Effector CD8-positive, alpha-beta T cell (primary cell): ENCODE results near the gene TTC7B.

ENCODE experiments used
- DNase-seq: peaks from one replicate; lab custom pipeline; 2025; lab: John Stamatoyannopoulos, UW

TTC7B gene

GRCh38 chr14:90558041-90558982 lies 257.9 kb downstream of the TTC7B start:
- no peak for DNase-seq

GRCh38 chr14:90557516-90557915 lies 258.7 kb downstream of the TTC7B start:
- DNase-seq: no peak

DNA sequence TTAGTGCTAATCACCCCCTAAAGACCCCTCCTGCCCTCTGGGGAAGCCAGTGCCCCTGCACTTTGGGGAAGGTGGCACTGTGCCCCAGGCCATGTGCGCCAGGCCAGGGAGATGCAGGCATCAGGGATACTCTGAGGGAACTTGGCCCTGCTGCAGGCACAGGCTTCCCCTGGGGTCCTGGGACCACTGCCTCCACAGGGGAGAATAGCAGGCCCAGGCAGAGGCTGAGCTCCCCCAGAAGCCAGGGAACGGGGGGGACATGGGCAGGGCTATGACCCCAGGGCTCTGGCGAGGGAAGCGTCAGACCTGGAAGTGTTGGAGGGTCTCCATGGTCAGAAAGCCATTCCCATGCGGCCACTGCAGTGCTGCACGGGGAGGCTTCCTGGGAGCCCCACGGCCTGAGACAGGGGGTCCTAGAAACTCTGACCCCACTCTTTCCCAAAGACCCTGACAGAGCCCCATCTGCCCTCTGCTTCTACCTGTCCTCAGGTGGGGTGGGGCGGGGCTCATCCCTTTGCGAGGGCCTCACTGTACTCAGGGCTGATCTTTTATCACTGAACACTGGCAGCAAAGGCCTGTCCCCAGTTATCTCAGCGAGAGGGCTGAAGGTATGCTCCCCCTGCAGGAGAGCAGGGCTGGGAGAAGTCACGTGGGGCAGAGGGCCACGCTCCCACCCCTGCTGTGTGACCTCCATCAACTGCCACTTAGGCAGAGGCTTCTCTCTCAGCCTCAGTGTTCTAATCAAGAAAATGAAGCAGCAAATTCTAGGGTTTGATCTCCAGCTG lies 259.4 kb downstream of the TTC7B start:
- no peak for DNase-seq

DNA sequence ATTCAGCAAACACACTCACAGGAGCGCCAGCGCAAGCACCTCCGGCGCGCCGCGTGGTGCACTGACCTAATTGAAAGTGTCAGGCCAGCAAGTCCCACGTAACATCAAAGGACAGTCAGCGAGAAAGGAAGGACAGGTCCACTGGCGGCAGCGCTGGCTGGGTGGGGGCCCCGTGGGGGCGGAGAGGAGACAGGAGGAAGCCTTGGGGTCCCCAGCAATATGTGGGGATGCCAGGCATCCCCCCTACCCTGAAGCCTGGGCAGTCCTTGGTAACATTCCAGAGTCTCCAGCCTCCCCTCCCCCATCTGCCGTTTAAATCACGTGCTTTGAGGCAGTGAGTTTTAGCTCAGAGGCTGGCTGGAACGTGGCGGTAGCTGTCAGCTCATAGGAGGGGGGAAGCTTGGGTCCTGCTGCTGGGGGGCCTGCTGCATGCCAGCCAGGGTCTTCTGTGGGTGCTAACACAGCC lies 260.2 kb downstream of the TTC7B start:
- DNase-seq: no peak

DNA sequence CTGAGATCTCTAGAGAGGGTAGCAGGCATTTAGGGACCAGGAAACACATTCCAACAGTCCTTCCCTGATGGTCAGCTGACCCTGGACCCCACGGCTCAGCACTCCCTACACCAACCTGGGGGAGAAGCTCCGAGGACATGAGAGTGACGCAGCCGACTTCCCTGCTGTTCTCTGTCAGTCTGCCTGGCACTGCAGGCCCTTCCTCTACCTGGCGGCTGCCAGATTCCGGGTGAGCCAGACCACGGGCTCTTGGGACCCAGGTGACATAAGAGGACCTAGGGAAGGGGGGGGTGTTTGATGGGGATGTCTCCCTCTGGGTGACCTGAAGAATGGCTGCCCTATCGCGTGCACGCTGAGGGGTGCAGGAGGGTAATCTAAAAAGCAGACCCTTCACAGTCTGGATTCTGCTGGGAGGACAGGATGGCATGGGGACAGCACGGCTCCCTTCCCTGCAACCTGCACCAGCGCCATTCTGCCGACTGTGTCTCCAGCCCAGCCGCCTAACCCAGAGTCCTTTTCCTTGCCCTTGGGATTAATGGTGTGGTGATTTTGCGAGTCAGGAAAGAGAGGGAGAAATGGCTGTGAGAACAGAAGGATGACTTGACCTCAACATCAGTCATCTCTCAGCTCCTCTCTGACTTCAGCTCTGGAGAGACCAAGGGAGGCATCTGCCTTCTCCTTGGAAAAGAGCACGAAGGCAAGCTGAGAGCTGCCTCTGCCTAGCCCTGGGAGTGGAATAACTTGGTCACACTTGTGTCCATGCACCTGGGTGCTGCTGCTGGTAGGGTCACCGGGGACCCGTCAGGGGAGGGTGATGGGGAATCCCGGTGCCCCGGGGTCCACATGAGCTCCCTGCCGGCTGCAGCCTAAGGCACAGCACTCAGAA lies 260.9 kb downstream of the TTC7B start:
- no peak for DNase-seq

GRCh38 chr14:90554341-90554740 lies 261.9 kb downstream of the TTC7B start:
- no peak for DNase-seq

GRCh38 chr14:90553921-90554336 lies 262.3 kb downstream of the TTC7B start:
- no peak for DNase-seq

- DNase-seq: no peak
Measured at GRCh38 chr14:90553298-90553920, 262.8 kb downstream of the TTC7B start.

- DNase-seq: no peak
Measured at GRCh38 chr14:90552465-90553297, 263.5 kb downstream of the TTC7B start.

- no peak for DNase-seq
Measured at GRCh38 chr14:90551733-90552464, 264.3 kb downstream of the TTC7B start.

GRCh38 chr14:90551070-90551704 lies 265.0 kb downstream of the TTC7B start:
- DNase-seq: no peak

DNA sequence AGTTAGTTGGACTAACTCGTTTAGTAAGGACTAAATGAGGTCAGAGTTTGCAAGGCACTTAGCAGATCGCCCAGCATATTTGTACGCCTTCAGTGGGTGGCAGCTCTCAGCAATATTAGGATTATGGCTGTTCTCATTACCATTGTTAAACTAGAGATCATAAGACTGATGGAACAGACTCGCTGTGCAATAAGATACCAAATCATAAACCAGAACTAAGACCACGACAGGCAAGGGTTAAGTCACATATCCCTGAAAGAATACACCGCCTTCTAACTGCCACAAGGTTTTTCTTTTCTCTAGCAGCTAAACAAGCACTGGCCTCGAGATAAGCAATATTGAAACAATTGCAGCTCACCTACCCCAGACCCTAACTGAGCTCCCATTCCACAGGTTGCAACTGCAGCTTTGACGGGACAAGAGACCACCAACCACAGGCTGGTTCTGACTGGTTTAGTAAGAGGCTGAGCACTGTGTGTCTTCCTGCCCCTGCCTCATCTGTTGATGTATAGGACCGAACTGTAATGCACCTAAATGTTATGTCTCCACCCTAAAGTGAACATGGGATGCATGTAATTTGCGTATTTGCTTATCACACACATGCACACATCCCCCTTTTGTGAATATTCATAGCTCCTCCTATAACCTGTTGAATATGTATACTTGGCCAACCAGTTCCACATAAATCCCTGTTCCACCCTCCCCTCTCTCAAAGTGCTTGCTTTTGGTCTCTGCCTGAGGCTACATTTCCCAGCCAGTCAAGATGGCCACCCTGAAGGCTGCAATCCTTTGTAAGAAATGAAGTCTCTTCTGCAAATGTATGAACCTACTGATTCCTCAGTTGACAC lies 266.2 kb downstream of the TTC7B start:
- no peak for DNase-seq

GRCh38 chr14:90548455-90548854 lies 267.8 kb downstream of the TTC7B start:
- no peak for DNase-seq

- DNase-seq: no peak
Measured at GRCh38 chr14:90547968-90548367, 268.3 kb downstream of the TTC7B start.

GRCh38 chr14:90547250-90547649 lies 269.0 kb downstream of the TTC7B start:
- DNase-seq: no peak

DNA sequence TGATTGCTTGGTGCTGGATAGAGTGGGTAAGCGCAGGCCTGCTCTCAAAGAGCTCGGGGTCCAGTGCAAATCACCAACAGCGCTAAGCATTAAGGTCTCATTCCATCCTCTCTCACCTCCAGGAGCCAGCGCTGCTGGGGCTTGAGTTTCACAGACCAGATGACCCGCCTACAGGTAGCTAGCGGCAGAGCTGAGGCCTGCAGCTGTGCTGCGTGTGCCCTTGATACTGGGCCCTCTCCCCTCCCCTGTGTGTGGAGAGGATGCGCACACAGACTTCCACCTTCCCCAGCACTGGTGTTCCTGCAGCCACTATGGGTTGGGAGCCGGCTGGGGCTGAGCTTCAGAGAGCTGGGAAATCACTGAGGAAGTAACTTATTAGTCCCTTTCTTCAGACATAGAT lies 269.5 kb downstream of the TTC7B start:
- no peak for DNase-seq

GRCh38 chr14:90545966-90546751 lies 270.1 kb downstream of the TTC7B start:
- no peak for DNase-seq
